Mesenchymal stem cell (in vitro differentiated cells and primary cell): Measurements from ENCODE around the gene ASTN2.

Source experiments
- DNase-seq: peaks from one replicate; pipeline ENCODE4 v3.0.0-alpha.2; 2013
- H2AFZ ChIP-seq: one replicate; pipeline ENCODE4 v1.6.1; 2013; ENCODE audit warnings: low read depth, mild to moderate bottlenecking, control low read depth, inconsistent platforms, low read length, moderate library complexity
- H2AK5ac ChIP-seq: 2 replicates; pipeline ENCODE4 v1.6.1; 2013; ENCODE audit warnings: low read length, moderate library complexity, mild to moderate bottlenecking, inconsistent platforms; ENCODE audit not compliant: severe bottlenecking
- H2BK120ac ChIP-seq: one replicate; pipeline ENCODE4 v1.6.1; 2013; ENCODE audit warnings: low read depth, mild to moderate bottlenecking, inconsistent platforms, low read length, moderate library complexity
- H2BK12ac ChIP-seq, 2 experiments: one replicate each; pipeline ENCODE4 v1.6.1; 2013; ENCODE audit warnings: inconsistent platforms in 2 of 2, low read length in 2 of 2, mild to moderate bottlenecking in 2 of 2, moderate library complexity in 2 of 2, control low read depth in 1 of 2
- H2BK15ac ChIP-seq: one replicate; pipeline ENCODE4 v1.6.1; 2013; ENCODE audit warnings: mild to moderate bottlenecking, low read depth, inconsistent platforms; ENCODE audit not compliant: poor library complexity, severe bottlenecking
- H2BK5ac ChIP-seq: 2 replicates; pipeline ENCODE4 v1.6.1; 2013; ENCODE audit warnings: low read depth, mild to moderate bottlenecking, low read length, control low read depth, inconsistent platforms; ENCODE audit not compliant: poor library complexity, severe bottlenecking
- H3K14ac ChIP-seq, 2 experiments: one replicate each; pipeline ENCODE4 v1.6.1; 2013; ENCODE audit warnings: inconsistent platforms in 2 of 2, low read length in 2 of 2, control low read depth in 1 of 2, mild to moderate bottlenecking in 1 of 2, moderate library complexity in 1 of 2
- H3K18ac ChIP-seq, 2 experiments: one replicate each; pipeline ENCODE4 v1.6.1; 2013; ENCODE audit warnings: inconsistent platforms in 2 of 2, low read length in 2 of 2, control low read depth in 1 of 2, low read depth in 1 of 2, mild to moderate bottlenecking in 1 of 2
- H3K23ac ChIP-seq, 2 experiments: one replicate each; pipeline ENCODE4 v1.6.1; 2013; ENCODE audit warnings: inconsistent platforms in 2 of 2, low read length in 2 of 2, mild to moderate bottlenecking in 2 of 2, moderate library complexity in 2 of 2, control low read depth in 1 of 2
- H3K27ac ChIP-seq: 2 replicates; pipeline ENCODE4 v1.5.1; 2013; ENCODE audit warnings: mild to moderate bottlenecking, moderate library complexity, low read length, control low read depth, inconsistent platforms; ENCODE audit not compliant: poor library complexity, severe bottlenecking
- H3K27me3 ChIP-seq, 2 experiments: 2 replicates each; pipeline versions ENCODE4 v1.6.1 to v1.7.0; 2013; ENCODE audit warnings: low read length in 2 of 2, mild to moderate bottlenecking in 2 of 2, moderate library complexity in 2 of 2, control low read depth in 1 of 2, inconsistent platforms in 1 of 2; ENCODE audit not compliant: control insufficient read depth in 1 of 2, insufficient read depth in 1 of 2
- H3K36me3 ChIP-seq, 2 experiments: 2 replicates each; pipeline versions ENCODE4 v1.6.1 to v1.7.0; 2013; ENCODE audit warnings: low read length in 2 of 2, control low read depth in 1 of 2, inconsistent platforms in 1 of 2, low read depth in 1 of 2, mild to moderate bottlenecking in 1 of 2; ENCODE audit not compliant: insufficient read depth in 2 of 2, control insufficient read depth in 1 of 2
- H3K4ac ChIP-seq, 2 experiments: one replicate each; pipeline ENCODE4 v1.6.1; 2013; ENCODE audit warnings: inconsistent platforms in 2 of 2, low read length in 2 of 2, mild to moderate bottlenecking in 2 of 2, moderate library complexity in 2 of 2, control low read depth in 1 of 2, low read depth in 1 of 2
- H3K4me1 ChIP-seq: 2 replicates; pipeline ENCODE4 v1.6.1; 2013; ENCODE audit warnings: low read depth, low read length, control low read depth; ENCODE audit not compliant: control insufficient read depth, insufficient read depth
- H3K4me2 ChIP-seq: 2 replicates; pipeline ENCODE4 v1.6.1; 2013; ENCODE audit warnings: low read length, mild to moderate bottlenecking, inconsistent platforms; ENCODE audit not compliant: poor library complexity, severe bottlenecking
- H3K4me3 ChIP-seq, 2 experiments: 2 replicates each; pipeline versions ENCODE4 v1.5.1 to v1.7.0; 2013; ENCODE audit warnings: low read length in 2 of 2, mild to moderate bottlenecking in 2 of 2, control low read depth in 1 of 2, low read depth in 1 of 2; ENCODE audit not compliant: insufficient read depth in 1 of 2
- H3K79me1 ChIP-seq: replicated peaks from 2 replicates; pipeline ENCODE4 v1.6.1; 2013; ENCODE audit warnings: mild to moderate bottlenecking, control low read depth, low read length, inconsistent platforms; ENCODE audit not compliant: poor library complexity, severe bottlenecking
- H3K9ac ChIP-seq: 2 replicates; pipeline ENCODE4 v1.7.0; 2013; ENCODE audit warnings: mild to moderate bottlenecking, low read length, moderate library complexity
- H3K9me3 ChIP-seq: 2 replicates; pipeline ENCODE4 v1.7.0; 2013; ENCODE audit warnings: mild to moderate bottlenecking, low read length; ENCODE audit not compliant: control insufficient read depth
- H4K8ac ChIP-seq: one replicate; pipeline ENCODE4 v1.6.1; 2013; ENCODE audit warnings: inconsistent platforms, mild to moderate bottlenecking, low read length, moderate library complexity
- H4K91ac ChIP-seq: one replicate; pipeline ENCODE4 v1.6.1; 2013; ENCODE audit warnings: mild to moderate bottlenecking, low read length, inconsistent platforms
- WGBS: methylation state at CpG from one replicate; pipeline ENCODE4 v1.1.7; 2013; ENCODE audit warnings: mixed read lengths; 5-methylcytosine and 5-hydroxymethylcytosine counted together

Gene ASTN2

DNA sequence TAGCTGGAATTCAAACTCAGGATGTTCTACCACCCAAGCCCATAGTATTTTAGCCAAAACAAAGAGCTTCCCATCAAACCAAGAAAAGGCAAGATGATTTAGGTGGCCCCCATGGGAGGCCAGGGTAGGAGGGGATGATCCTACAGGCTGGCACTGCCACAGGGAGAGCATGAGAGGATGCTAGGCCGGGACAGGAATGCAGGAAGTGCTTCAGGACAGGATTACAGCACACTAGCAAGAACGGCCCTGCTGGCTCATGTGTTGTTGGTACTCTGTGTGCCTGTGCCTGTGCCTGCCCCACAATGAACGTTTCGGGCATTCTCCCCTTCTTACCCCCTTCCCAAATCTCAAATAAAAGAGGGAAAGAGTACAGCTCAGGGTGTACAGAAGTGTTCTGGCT is 838.5 kb downstream of the ASTN2 start:
- Histone ChIP-seq H3K18ac (no peak overlapping the region), H2AFZ (no peak overlapping the region), H3K27me3 (no peaks in the 10 kb centered on the region), H4K8ac (no peak overlapping the region), H3K4me1 (peaks cover 8% of the 10 kb centered on the region), H3K4me2 (no peak overlapping the region), H3K9me3 (no peaks in the 10 kb centered on the region), H3K79me1 (no peaks in the 10 kb centered on the region), H2AK5ac (no peak overlapping the region), H3K27ac (no peak overlapping the region), H3K4ac (no peak overlapping the region), H3K9ac (no peak overlapping the region), H3K14ac (no peak overlapping the region), H3K36me3 (no peaks in the 10 kb centered on the region), H3K23ac (no peak overlapping the region), H3K4me3 (no peak overlapping the region), H2BK15ac (no peak overlapping the region), H2BK12ac (no peak overlapping the region), H2BK120ac (no peak overlapping the region), H2BK5ac (no peak overlapping the region), H4K91ac (no peak overlapping the region)
- WGBS: 83% methylated on average over 4 of the region's 4 CpGs
- DNase-seq: no peak

DNA sequence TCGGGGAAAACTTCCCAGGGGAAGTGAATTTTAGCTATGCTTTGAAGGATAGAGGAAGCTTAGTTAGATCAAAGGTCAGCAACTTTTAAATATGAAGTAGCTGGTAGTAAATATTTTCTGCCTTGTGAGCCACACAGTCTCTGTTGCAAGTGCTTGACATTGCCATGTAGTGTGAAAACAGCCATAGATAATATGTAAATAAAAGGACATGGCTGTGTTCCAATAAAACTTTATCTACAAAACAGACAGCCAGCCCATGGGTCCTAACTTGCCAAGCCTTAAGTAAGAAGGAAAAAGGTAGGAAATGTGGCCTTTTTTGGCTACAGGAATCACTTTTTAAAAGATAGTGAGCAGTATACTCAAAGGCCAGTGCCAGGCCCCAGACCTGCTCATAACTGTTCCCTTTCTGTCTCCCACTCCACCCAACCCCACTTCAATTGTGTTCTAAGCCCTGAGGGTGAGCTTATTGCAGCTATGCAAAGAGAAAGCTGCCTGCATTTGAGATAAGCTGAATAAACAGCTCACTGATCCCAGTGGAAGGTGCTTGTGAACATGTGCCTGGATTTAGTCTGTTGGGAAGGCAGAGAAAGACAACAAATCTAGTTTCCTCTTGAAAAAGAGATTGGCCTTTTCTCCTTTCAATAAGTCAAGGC is 840.7 kb downstream of the ASTN2 start:
- H3K4me2 ChIP-seq: no peak overlapping the region
- peaks cover 2% of the 10 kb centered on the region for H3K79me1 ChIP-seq
- no peak overlapping the region for H3K4me3 ChIP-seq
- no peak overlapping the region for H2AFZ ChIP-seq
- H2BK120ac ChIP-seq: no peak overlapping the region
- H2BK12ac ChIP-seq: no peak overlapping the region
- H3K9me3 ChIP-seq: no peaks in the 10 kb centered on the region
- no peaks in the 10 kb centered on the region for H3K36me3 ChIP-seq
- no peak overlapping the region for H4K91ac ChIP-seq
- no peak overlapping the region for H4K8ac ChIP-seq
- H3K18ac ChIP-seq: no peak overlapping the region
- H3K4ac ChIP-seq: no peak overlapping the region
- H2BK15ac ChIP-seq: no peak overlapping the region
- no peak for DNase-seq
- H3K9ac ChIP-seq: no peak overlapping the region
- no peak overlapping the region for H3K23ac ChIP-seq
- H2AK5ac ChIP-seq: no peak overlapping the region
- H2BK5ac ChIP-seq: no peak overlapping the region
- 91% methylated on average over 1 of the region's 1 CpG for WGBS
- no peak overlapping the region for H3K14ac ChIP-seq
- no peak overlapping the region for H3K27ac ChIP-seq
- peaks cover 8% of the 10 kb centered on the region for H3K4me1 ChIP-seq
- no peaks in the 10 kb centered on the region for H3K27me3 ChIP-seq

- H2BK120ac ChIP-seq: no peak overlapping the region
- H4K8ac ChIP-seq: no peak overlapping the region
- H3K23ac ChIP-seq: no peak overlapping the region
- peaks cover 10% of the 10 kb centered on the region for H3K4me1 ChIP-seq
- peak; percentile 92 for DNase-seq
- H2BK15ac ChIP-seq: no peak overlapping the region
- no peak overlapping the region for H3K4ac ChIP-seq
- H3K27me3 ChIP-seq: no peaks in the 10 kb centered on the region
- no peaks in the 10 kb centered on the region for H3K9me3 ChIP-seq
- H3K9ac ChIP-seq: peak overlapping the region; percentile 62
- no peak overlapping the region for H3K4me2 ChIP-seq
- no peak overlapping the region for H4K91ac ChIP-seq
- 28% methylated on average over 10 of the region's 12 CpGs for WGBS
- H3K4me3 ChIP-seq: peak overlapping the region in 1 of 2 experiments; percentile 7
- no peak overlapping the region for H2BK5ac ChIP-seq
- H3K36me3 ChIP-seq: no peaks in the 10 kb centered on the region
- no peak overlapping the region for H2AFZ ChIP-seq
- H3K18ac ChIP-seq: peak overlapping the region in 1 of 2 experiments; percentile 77
- no peak overlapping the region for H3K14ac ChIP-seq
- H3K79me1 ChIP-seq: peaks cover 2% of the 10 kb centered on the region
- H3K27ac ChIP-seq: no peak overlapping the region
- peak overlapping the region; percentile 63 for H2AK5ac ChIP-seq
- H2BK12ac ChIP-seq: peak overlapping the region; percentile 8 to 59
Measured at GRCh38 chr9:116572095-116572748, 842.6 kb downstream of the ASTN2 start.

DNA sequence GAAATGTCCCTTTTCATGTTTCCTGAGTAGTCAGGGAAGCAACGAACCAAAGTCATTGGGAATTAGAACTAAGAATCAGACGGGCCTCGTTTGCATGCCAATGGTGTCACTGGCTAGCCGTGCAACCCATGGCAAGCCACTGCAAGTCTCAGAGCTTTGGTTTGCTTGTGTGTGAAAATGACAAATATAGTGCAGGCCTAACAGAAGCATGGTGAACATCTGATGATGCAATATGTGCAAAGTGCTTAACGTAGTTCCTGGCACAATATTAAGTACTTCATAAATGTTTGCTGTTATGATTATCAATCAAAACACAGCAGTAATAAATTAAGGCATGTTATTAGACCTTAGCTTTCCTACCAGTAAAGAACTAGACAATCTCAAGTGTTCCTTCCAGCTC is 845.7 kb downstream of the ASTN2 start:
- WGBS: 92% methylated on average over 4 of the region's 5 CpGs
- Histone ChIP-seq H2BK15ac (no peak overlapping the region), H4K91ac (no peak overlapping the region), H3K23ac (no peak overlapping the region), H3K18ac (no peak overlapping the region), H3K27ac (no peak overlapping the region), H3K36me3 (no peaks in the 10 kb centered on the region), H3K9ac (no peak overlapping the region), H3K79me1 (peaks cover 2% of the 10 kb centered on the region), H3K4me2 (no peak overlapping the region), H3K4me1 (peaks cover 21% of the 10 kb centered on the region), H3K27me3 (no peaks in the 10 kb centered on the region), H2AFZ (no peak overlapping the region), H3K14ac (no peak overlapping the region), H2BK120ac (no peak overlapping the region), H2AK5ac (no peak overlapping the region), H3K4me3 (no peak overlapping the region), H3K4ac (no peak overlapping the region), H2BK12ac (no peak overlapping the region), H3K9me3 (no peaks in the 10 kb centered on the region), H2BK5ac (no peak overlapping the region), H4K8ac (no peak overlapping the region)
- DNase-seq: peak; percentile 36
